Neuronal stem cell (in vitro differentiated cells): ENCODE results near the gene TTLL8.

Source experiments
- DNase-seq: peaks from one replicate; pipeline ENCODE4 v3.0.0-alpha.2; 2013; ENCODE audit warnings: low spot score
- H2AFZ ChIP-seq: one replicate; pipeline ENCODE4 v1.6.1; 2013; ENCODE audit warnings: mild to moderate bottlenecking, low read length, inconsistent platforms
- H2AK5ac ChIP-seq: 2 replicates; pipeline ENCODE4 v1.6.1; 2013; ENCODE audit warnings: low read depth, mild to moderate bottlenecking, inconsistent platforms, low read length, moderate library complexity, mixed read lengths
- H2BK120ac ChIP-seq: 2 replicates; pipeline ENCODE4 v1.6.1; 2013; ENCODE audit warnings: low read depth, mild to moderate bottlenecking, inconsistent platforms, low read length, moderate library complexity, mixed read lengths
- H2BK12ac ChIP-seq: one replicate; pipeline ENCODE4 v1.6.1; 2013; ENCODE audit warnings: low read length, inconsistent platforms
- H2BK15ac ChIP-seq: 2 replicates; pipeline ENCODE4 v1.6.1; 2013; ENCODE audit warnings: mild to moderate bottlenecking, low read length, inconsistent platforms, mixed read lengths
- H2BK5ac ChIP-seq: one replicate; pipeline ENCODE4 v1.6.1; 2013; ENCODE audit warnings: inconsistent platforms, mild to moderate bottlenecking, low read length, moderate library complexity
- H3K14ac ChIP-seq: one replicate; pipeline ENCODE4 v1.6.1; 2013; ENCODE audit warnings: low read length, inconsistent platforms
- H3K18ac ChIP-seq: 2 replicates; pipeline ENCODE4 v1.6.1; 2013; ENCODE audit warnings: low read length, inconsistent platforms
- H3K23ac ChIP-seq: 2 replicates; pipeline ENCODE4 v1.6.1; 2013; ENCODE audit warnings: low read depth, mild to moderate bottlenecking, mixed read lengths, low read length, inconsistent platforms; ENCODE audit not compliant: poor library complexity
- H3K27ac ChIP-seq: replicated peaks from 3 replicates; pipeline ENCODE4 v1.5.1; 2013; ENCODE audit warnings: low read length, inconsistent platforms
- H3K27me3 ChIP-seq, 3 experiments: 2 replicates each; pipeline ENCODE4 v1.6.1; 2013; ENCODE audit warnings: low read length in 3 of 3, mild to moderate bottlenecking in 2 of 3, inconsistent platforms in 1 of 3, low read depth in 1 of 3, mixed read lengths in 1 of 3, moderate library complexity in 1 of 3; ENCODE audit not compliant: control insufficient read depth in 3 of 3, insufficient read depth in 3 of 3
- H3K36me3 ChIP-seq, 2 donors: replicated peaks in 1 of 2; 2 replicates each; pipeline ENCODE4 v1.6.1; 2013; ENCODE audit warnings: low read length in 2 of 2; ENCODE audit not compliant: control insufficient read depth in 2 of 2, insufficient read depth in 2 of 2
- H3K4ac ChIP-seq: 2 replicates; pipeline ENCODE4 v1.6.1; 2013; ENCODE audit warnings: inconsistent platforms, mild to moderate bottlenecking, low read length, moderate library complexity
- H3K4me1 ChIP-seq, 2 donors: 1 replicate in 1 of 2; 2 replicates in 1 of 2; pipeline ENCODE4 v1.6.1; 2013; ENCODE audit warnings: low read length in 2 of 2, low read depth in 1 of 2; ENCODE audit not compliant: control insufficient read depth in 2 of 2, insufficient read depth in 1 of 2
- H3K4me2 ChIP-seq: one replicate; pipeline ENCODE4 v1.6.1; 2013; ENCODE audit warnings: mild to moderate bottlenecking, low read length, inconsistent platforms; ENCODE audit not compliant: insufficient read depth, poor library complexity, severe bottlenecking
- H3K4me3 ChIP-seq, 2 donors: 2 replicates each; pipeline ENCODE4 v1.5.1; 2013; ENCODE audit warnings: low read length in 2 of 2, mild to moderate bottlenecking in 2 of 2, inconsistent platforms in 1 of 2, moderate library complexity in 1 of 2
- H3K79me1 ChIP-seq: one replicate; pipeline ENCODE4 v1.6.1; 2013; ENCODE audit warnings: low read depth, mild to moderate bottlenecking, inconsistent platforms, low read length, moderate library complexity
- H3K9ac ChIP-seq: one replicate; pipeline ENCODE4 v1.6.1; 2013; ENCODE audit warnings: mild to moderate bottlenecking, low read depth, low read length, inconsistent platforms; ENCODE audit not compliant: poor library complexity
- H3K9me3 ChIP-seq, 2 donors: replicated peaks in 1 of 2; 2 replicates each; pipeline versions ENCODE3 to v1.6.1; 2013; ENCODE audit warnings: low read length in 2 of 2, mild to moderate bottlenecking in 2 of 2, inconsistent platforms in 1 of 2, low read depth in 1 of 2, mixed read lengths in 1 of 2, moderate library complexity in 1 of 2; ENCODE audit not compliant: control insufficient read depth in 2 of 2, insufficient read depth in 1 of 2
- H4K8ac ChIP-seq: one replicate; pipeline ENCODE4 v1.6.1; 2013; ENCODE audit warnings: low read depth, mild to moderate bottlenecking, inconsistent platforms, low read length, moderate library complexity
- H4K91ac ChIP-seq: one replicate; pipeline ENCODE4 v1.6.1; 2013; ENCODE audit warnings: low read length, low read depth, mild to moderate bottlenecking, inconsistent platforms; ENCODE audit not compliant: poor library complexity
- WGBS, 2 donors: extraction: QIAGEN DNeasy Blood & Tissue Kit; methylation state at CpG; one replicate each; pipeline ENCODE4 v1.1.7; 2013; ENCODE audit warnings: missing lambda C conversion rate in 2 of 2, mixed read lengths in 1 of 2; ENCODE audit not compliant: insufficient read length in 2 of 2, insufficient replicate concordance in 1 of 2; ENCODE audit errors: extremely low coverage in 2 of 2; 5-methylcytosine and 5-hydroxymethylcytosine counted together

The TTLL8 gene

GRCh38 chr22:50058906-50059880 lies 1.1 kb upstream of the TTLL8 start:
- WGBS, 2 donors = no CpG with 5 or more reads among the region's 31 CpGs
- peak overlapping the region; percentile 18 to 66 for H3K4me3 ChIP-seq
- H2BK120ac ChIP-seq = peak overlapping the region; percentile 47
- H3K4me2 ChIP-seq = peak overlapping the region; percentile 83
- H2BK5ac ChIP-seq = no peak overlapping the region
- H4K91ac ChIP-seq = no peak overlapping the region
- H3K4ac ChIP-seq = peak overlapping the region; percentile 3
- peak overlapping the region; percentile 96 for H2AFZ ChIP-seq
- H3K18ac ChIP-seq = peak overlapping the region; percentile 97
- H3K23ac ChIP-seq = no peak overlapping the region
- H2BK12ac ChIP-seq = peak overlapping the region; percentile 86
- H2AK5ac ChIP-seq = peak overlapping the region; percentile 95
- H3K27ac ChIP-seq = peak overlapping the region; percentile 42
- peaks cover 0 to 9% (median 0%) of the 10 kb centered on the region in 3 experiments for H3K27me3 ChIP-seq
- peak overlapping the region; percentile 100 for H2BK15ac ChIP-seq
- peaks cover 11% of the 10 kb centered on the region in 2 donors for H3K4me1 ChIP-seq
- no peaks in the 10 kb centered on the region for H3K36me3 ChIP-seq
- no peaks in the 10 kb centered on the region for H3K9me3 ChIP-seq
- H3K79me1 ChIP-seq = no peaks in the 10 kb centered on the region
- H4K8ac ChIP-seq = no peak overlapping the region
- peak overlapping the region; percentile 63 for H3K14ac ChIP-seq
- DNase-seq = peak; percentile 66
- H3K9ac ChIP-seq = peak overlapping the region; percentile 84

GRCh38 chr22:50057278-50058060 lies 629 bp downstream of the TTLL8 start:
- H3K27ac ChIP-seq = no peak overlapping the region
- no peak overlapping the region for H4K8ac ChIP-seq
- no peak overlapping the region for H3K14ac ChIP-seq

GRCh38 chr22:50056214-50056972 lies 1.7 kb downstream of the TTLL8 start:
- peaks cover 0 to 5% of the 10 kb centered on the region in 2 donors for H3K9me3 ChIP-seq
- H3K18ac ChIP-seq = peak overlapping the region; percentile 46
- H2BK120ac ChIP-seq = no peak overlapping the region
- H3K4ac ChIP-seq = no peak overlapping the region
- H3K23ac ChIP-seq = no peak overlapping the region
- peaks cover 11% of the 10 kb centered on the region in 2 donors for H3K4me1 ChIP-seq
- H2AK5ac ChIP-seq = peak overlapping the region; percentile 13
- no peak overlapping the region for H4K8ac ChIP-seq
- no peak overlapping the region for H3K9ac ChIP-seq
- peak overlapping the region; percentile 67 for H2BK15ac ChIP-seq
- no peak overlapping the region for H2BK12ac ChIP-seq
- no peak overlapping the region for H2AFZ ChIP-seq
- H3K14ac ChIP-seq = no peak overlapping the region
- H3K4me3 ChIP-seq = no peak overlapping the region
- H2BK5ac ChIP-seq = no peak overlapping the region
- H3K27ac ChIP-seq = no peak overlapping the region
- WGBS, 2 donors = no CpG with 5 or more reads among the region's 34 CpGs
- H3K36me3 ChIP-seq = no peaks in the 10 kb centered on the region
- DNase-seq = no peak
- no peak overlapping the region for H4K91ac ChIP-seq
- H3K4me2 ChIP-seq = no peak overlapping the region
- peaks cover 0 to 9% (median 0%) of the 10 kb centered on the region in 3 experiments for H3K27me3 ChIP-seq
- H3K79me1 ChIP-seq = peaks cover 2% of the 10 kb centered on the region

More at GRCh38 chr22:50057278-50058060, 629 bp downstream of the TTLL8 start:
- Histone ChIP-seq H3K4ac (no peak overlapping the region), H2BK5ac (peak overlapping the region; percentile 66), H3K23ac (no peak overlapping the region), H3K36me3 (no peaks in the 10 kb centered on the region), H4K91ac (no peak overlapping the region), H2AK5ac (peak overlapping the region; percentile 75), H3K9me3 (peaks cover 0 to 5% of the 10 kb centered on the region in 2 donors), H3K27me3 (peaks cover 0 to 9% (median 0%) of the 10 kb centered on the region in 3 experiments), H3K4me2 (no peak overlapping the region), H3K4me3 (no peak overlapping the region), H2BK12ac (no peak overlapping the region), H3K79me1 (no peaks in the 10 kb centered on the region), H2BK15ac (peak overlapping the region; percentile 100), H2AFZ (no peak overlapping the region), H2BK120ac (no peak overlapping the region), H3K18ac (peak overlapping the region; percentile 86), H3K9ac (no peak overlapping the region), H3K4me1 (peaks cover 11% of the 10 kb centered on the region in 2 donors)
- no CpG with 5 or more reads among the region's 14 CpGs for WGBS, 2 donors
- no peak for DNase-seq
